HepG2 (cell line): ENCODE measurements around the gene FIBCD1. TPM values are rescaled to one million over a fixed set of nuclear protein-coding genes. Genes with fewer than 3 reads are reported as not detected.

Source experiments
- EP300 ChIP-seq, 3 experiments: sonication (generic) in 1 of 3; formaldehyde crosslinking in 1 of 3; IDR thresholded peaks; 2 replicates each; pipeline versions ENCODE4 v1.5.1 to v1.6.1; 2011 to 2020; ENCODE audit warnings: low read depth in 2 of 3, low read length in 2 of 3, borderline replicate concordance in 1 of 3, improper control_type of control experiment in 1 of 3, mild to moderate bottlenecking in 1 of 3, missing genetic modification reagents in 1 of 3, moderate library complexity in 1 of 3
- NFKBIZ ChIP-seq: IDR thresholded peaks from 2 replicates; pipeline ENCODE4 v1.6.1; 2018; ENCODE audit warnings: missing genetic modification reagents, missing compliant biosample characterization
- PHF8 ChIP-seq: sonication (generic); formaldehyde crosslinking; IDR thresholded peaks from 2 replicates; pipeline ENCODE4 v1.5.0; 2020; ENCODE audit warnings: missing genetic modification reagents
- RBM39 ChIP-seq: fragments of 200-400 bp; formaldehyde crosslinking; IDR thresholded peaks from one replicate; pipeline ENCODE4 v1.6.1; 2018; ENCODE audit warnings: antibody characterized with exemption, mild to moderate bottlenecking, low read depth, low read length; ENCODE audit not compliant: poor library complexity, severe bottlenecking
- REPIN1 ChIP-seq: sonication (generic); formaldehyde crosslinking; IDR thresholded peaks from 2 replicates; pipeline ENCODE4 v1.8.0; 2022; ENCODE audit warnings: missing genetic modification reagents, low read depth, mild to moderate bottlenecking, borderline replicate concordance
- RXRB ChIP-seq: IDR thresholded peaks from 2 replicates; pipeline ENCODE4 v1.6.1; 2016; ENCODE audit warnings: borderline replicate concordance, missing genetic modification reagents, missing compliant biosample characterization
- SRF ChIP-seq: IDR thresholded peaks from 2 replicates; pipeline ENCODE4 v1.6.1; 2011; ENCODE audit warnings: mild to moderate bottlenecking, low read depth, low read length, moderate library complexity
- SRY ChIP-seq: sonication (generic); formaldehyde crosslinking; IDR thresholded peaks from 2 replicates; pipeline ENCODE4 v1.8.0; 2022; ENCODE audit warnings: mild to moderate bottlenecking, missing genetic modification reagents
- ZKSCAN1 ChIP-seq: fragments of 150-350 bp; IDR thresholded peaks from 2 replicates; pipeline ENCODE4 v1.6.1; 2014; ENCODE audit warnings: low read length
- ZNF10 ChIP-seq: sonication (generic); formaldehyde crosslinking; IDR thresholded peaks from 2 replicates; pipeline ENCODE4 v1.4.0; 2020; ENCODE audit warnings: mild to moderate bottlenecking, low read depth, missing genetic modification reagents, borderline replicate concordance
- ZNF75D ChIP-seq: sonication (generic); formaldehyde crosslinking; IDR thresholded peaks from 2 replicates; pipeline ENCODE4 v1.8.1; 2023; ENCODE audit warnings: missing genetic modification reagents, mild to moderate bottlenecking, borderline replicate concordance
- ZNF816 ChIP-seq: sonication (generic); formaldehyde crosslinking; IDR thresholded peaks from 2 replicates; pipeline ENCODE4 v1.8.0; 2022; ENCODE audit warnings: missing genetic modification reagents, mild to moderate bottlenecking, borderline replicate concordance
- polyA plus RNA-seq, 8 experiments: library from polyadenylated mRNA; depleted of rRNA in 3 of 8; stranded (reverse) in 7 of 8; unstranded in 1 of 8; fragments of >200 nt; fragmentation: Illumina TruSeq in 4 of 8; extraction: Trizol in 4 of 8; gene quantifications; 2 replicates each; pipeline versions ENCODE4 v1.2.1 to v1.2.3, GENCODE V29; 2011 to 2016; ENCODE audit warnings: low read depth in 4 of 8, missing spikeins in 1 of 8, mixed read lengths in 1 of 8; ENCODE audit not compliant: insufficient read depth in 1 of 8
- total RNA-seq, 5 experiments: library from RNA; depleted of rRNA; stranded (reverse); fragments of >200 nt; fragmentation: Illumina TruSeq; extraction: Trizol; gene quantifications; 2 replicates each; pipeline ENCODE4 v1.2.3, GENCODE V29; 2016; ENCODE audit warnings: low read depth in 1 of 5
- TF ChIP-seq, protein P1 (sequence below): sonication (generic); formaldehyde crosslinking; IDR thresholded peaks from 2 replicates; pipeline ENCODE4 v1.9.0; 2021; ENCODE audit warnings: missing genetic modification reagents, mild to moderate bottlenecking, borderline replicate concordance
- TF ChIP-seq, protein P2 (sequence below): IDR thresholded peaks from 2 replicates; pipeline ENCODE4 v1.6.1; 2018; ENCODE audit warnings: missing genetic modification reagents, mild to moderate bottlenecking, missing compliant biosample characterization
- TF ChIP-seq, protein P3 (sequence below): fragments of 450-650 bp; IDR thresholded peaks from 2 replicates; pipeline ENCODE4 v1.6.1; 2017; ENCODE audit warnings: mild to moderate bottlenecking
- TF ChIP-seq, protein P4 (sequence below): sonication (generic); formaldehyde crosslinking; conservative IDR thresholded peaks from 2 replicates; pipeline ENCODE4 v1.4.0; 2020; ENCODE audit warnings: mild to moderate bottlenecking, missing genetic modification reagents, moderate library complexity
- TF ChIP-seq, protein P5 (sequence below): sonication (generic); formaldehyde crosslinking; IDR thresholded peaks from 2 replicates; pipeline ENCODE4 v1.5.0; 2020; ENCODE audit warnings: missing genetic modification reagents
- TF ChIP-seq, protein P6 (sequence below): sonication (generic); formaldehyde crosslinking; IDR thresholded peaks from 2 replicates; pipeline ENCODE4 v1.8.1; 2023; ENCODE audit warnings: missing genetic modification reagents, mild to moderate bottlenecking, borderline replicate concordance

The FIBCD1 gene
- total and polyA plus RNA-seq, 2 of the 13 experiments (the other 11 are each of a cell fraction or from before 2014, with no cell fraction given) = 0.55 to 0.89 TPM

DNA sequence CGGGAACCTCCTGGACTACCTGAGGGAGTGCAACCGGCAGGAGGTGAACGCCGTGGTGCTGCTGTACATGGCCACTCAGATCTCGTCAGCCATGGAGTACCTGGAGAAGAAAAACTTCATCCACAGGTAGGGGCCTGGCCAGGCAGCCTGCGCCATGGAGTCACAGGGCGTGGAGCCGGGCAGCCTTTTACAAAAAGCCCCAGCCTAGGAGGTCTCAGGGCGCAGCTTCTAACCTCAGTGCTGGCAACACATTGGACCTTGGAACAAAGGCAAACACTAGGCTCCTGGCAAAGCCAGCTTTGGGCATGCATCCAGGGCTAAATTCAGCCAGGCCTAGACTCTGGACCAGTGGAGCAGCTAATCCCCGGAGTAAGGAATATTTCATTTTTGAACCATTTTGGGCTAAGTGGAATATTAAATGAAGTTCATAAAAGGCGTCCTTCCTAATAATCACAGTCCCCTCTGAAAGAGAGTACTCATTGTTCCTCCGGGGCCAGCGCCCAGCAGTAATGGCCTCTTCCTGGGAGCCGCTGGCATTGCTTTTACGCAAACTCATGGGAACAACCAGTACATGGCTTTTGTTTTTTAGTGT is 66.0 kb downstream of the FIBCD1 start (continued):
- TF ChIP-seq, protein P1, sequence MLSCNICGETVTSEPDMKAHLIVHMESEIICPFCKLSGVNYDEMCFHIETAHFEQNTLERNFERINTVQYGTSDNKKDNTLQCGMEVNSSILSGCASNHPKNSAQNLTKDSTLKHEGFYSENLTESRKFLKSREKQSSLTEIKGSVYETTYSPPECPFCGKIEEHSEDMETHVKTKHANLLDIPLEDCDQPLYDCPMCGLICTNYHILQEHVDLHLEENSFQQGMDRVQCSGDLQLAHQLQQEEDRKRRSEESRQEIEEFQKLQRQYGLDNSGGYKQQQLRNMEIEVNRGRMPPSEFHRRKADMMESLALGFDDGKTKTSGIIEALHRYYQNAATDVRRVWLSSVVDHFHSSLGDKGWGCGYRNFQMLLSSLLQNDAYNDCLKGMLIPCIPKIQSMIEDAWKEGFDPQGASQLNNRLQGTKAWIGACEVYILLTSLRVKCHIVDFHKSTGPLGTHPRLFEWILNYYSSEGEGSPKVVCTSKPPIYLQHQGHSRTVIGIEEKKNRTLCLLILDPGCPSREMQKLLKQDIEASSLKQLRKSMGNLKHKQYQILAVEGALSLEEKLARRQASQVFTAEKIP (CRISPR knock-in tag) = no peak
- no peak for TF ChIP-seq ZNF816 (CRISPR knock-in tag)
- TF ChIP-seq REPIN1 = peak; percentile 29; the same call in 1 of the 2 replicates
- TF ChIP-seq, protein P2, sequence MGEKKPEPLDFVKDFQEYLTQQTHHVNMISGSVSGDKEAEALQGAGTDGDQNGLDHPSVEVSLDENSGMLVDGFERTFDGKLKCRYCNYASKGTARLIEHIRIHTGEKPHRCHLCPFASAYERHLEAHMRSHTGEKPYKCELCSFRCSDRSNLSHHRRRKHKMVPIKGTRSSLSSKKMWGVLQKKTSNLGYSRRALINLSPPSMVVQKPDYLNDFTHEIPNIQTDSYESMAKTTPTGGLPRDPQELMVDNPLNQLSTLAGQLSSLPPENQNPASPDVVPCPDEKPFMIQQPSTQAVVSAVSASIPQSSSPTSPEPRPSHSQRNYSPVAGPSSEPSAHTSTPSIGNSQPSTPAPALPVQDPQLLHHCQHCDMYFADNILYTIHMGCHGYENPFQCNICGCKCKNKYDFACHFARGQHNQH (CRISPR knock-in tag) = 0 out of 2 replicates have a peak, but pooled peaks have one; percentile 20
- TF ChIP-seq, protein P3, sequence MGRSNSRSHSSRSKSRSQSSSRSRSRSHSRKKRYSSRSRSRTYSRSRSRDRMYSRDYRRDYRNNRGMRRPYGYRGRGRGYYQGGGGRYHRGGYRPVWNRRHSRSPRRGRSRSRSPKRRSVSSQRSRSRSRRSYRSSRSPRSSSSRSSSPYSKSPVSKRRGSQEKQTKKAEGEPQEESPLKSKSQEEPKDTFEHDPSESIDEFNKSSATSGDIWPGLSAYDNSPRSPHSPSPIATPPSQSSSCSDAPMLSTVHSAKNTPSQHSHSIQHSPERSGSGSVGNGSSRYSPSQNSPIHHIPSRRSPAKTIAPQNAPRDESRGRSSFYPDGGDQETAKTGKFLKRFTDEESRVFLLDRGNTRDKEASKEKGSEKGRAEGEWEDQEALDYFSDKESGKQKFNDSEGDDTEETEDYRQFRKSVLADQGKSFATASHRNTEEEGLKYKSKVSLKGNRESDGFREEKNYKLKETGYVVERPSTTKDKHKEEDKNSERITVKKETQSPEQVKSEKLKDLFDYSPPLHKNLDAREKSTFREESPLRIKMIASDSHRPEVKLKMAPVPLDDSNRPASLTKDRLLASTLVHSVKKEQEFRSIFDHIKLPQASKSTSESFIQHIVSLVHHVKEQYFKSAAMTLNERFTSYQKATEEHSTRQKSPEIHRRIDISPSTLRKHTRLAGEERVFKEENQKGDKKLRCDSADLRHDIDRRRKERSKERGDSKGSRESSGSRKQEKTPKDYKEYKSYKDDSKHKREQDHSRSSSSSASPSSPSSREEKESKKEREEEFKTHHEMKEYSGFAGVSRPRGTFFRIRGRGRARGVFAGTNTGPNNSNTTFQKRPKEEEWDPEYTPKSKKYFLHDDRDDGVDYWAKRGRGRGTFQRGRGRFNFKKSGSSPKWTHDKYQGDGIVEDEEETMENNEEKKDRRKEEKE = no peak
- TF ChIP-seq EP300 (IDR thresholded peaks at IDR 0.05; ENCODE audit: low read depth in 2 of 2, low read length in 2 of 2) = no peak
- no peak for TF ChIP-seq EP300 (CRISPR knock-in tag; IDR thresholded peaks at IDR 0.05; ENCODE audit: borderline replicate concordance)
- no peak for TF ChIP-seq NFKBIZ (CRISPR knock-in tag)
- TF ChIP-seq, protein P4, sequence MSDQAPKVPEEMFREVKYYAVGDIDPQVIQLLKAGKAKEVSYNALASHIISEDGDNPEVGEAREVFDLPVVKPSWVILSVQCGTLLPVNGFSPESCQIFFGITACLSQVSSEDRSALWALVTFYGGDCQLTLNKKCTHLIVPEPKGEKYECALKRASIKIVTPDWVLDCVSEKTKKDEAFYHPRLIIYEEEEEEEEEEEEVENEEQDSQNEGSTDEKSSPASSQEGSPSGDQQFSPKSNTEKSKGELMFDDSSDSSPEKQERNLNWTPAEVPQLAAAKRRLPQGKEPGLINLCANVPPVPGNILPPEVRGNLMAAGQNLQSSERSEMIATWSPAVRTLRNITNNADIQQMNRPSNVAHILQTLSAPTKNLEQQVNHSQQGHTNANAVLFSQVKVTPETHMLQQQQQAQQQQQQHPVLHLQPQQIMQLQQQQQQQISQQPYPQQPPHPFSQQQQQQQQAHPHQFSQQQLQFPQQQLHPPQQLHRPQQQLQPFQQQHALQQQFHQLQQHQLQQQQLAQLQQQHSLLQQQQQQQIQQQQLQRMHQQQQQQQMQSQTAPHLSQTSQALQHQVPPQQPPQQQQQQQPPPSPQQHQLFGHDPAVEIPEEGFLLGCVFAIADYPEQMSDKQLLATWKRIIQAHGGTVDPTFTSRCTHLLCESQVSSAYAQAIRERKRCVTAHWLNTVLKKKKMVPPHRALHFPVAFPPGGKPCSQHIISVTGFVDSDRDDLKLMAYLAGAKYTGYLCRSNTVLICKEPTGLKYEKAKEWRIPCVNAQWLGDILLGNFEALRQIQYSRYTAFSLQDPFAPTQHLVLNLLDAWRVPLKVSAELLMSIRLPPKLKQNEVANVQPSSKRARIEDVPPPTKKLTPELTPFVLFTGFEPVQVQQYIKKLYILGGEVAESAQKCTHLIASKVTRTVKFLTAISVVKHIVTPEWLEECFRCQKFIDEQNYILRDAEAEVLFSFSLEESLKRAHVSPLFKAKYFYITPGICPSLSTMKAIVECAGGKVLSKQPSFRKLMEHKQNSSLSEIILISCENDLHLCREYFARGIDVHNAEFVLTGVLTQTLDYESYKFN (CRISPR knock-in tag) = peak; percentile 64
- TF ChIP-seq PHF8 (CRISPR knock-in tag) = no peak
- no peak for TF ChIP-seq ZNF10 (CRISPR knock-in tag)
- TF ChIP-seq, protein P5, sequence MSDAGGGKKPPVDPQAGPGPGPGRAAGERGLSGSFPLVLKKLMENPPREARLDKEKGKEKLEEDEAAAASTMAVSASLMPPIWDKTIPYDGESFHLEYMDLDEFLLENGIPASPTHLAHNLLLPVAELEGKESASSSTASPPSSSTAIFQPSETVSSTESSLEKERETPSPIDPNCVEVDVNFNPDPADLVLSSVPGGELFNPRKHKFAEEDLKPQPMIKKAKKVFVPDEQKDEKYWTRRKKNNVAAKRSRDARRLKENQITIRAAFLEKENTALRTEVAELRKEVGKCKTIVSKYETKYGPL (CRISPR knock-in tag) = no peak
- no peak for TF ChIP-seq SRY (CRISPR knock-in tag)
- no peak for TF ChIP-seq ZNF75D
- TF ChIP-seq RXRB = 0 out of 2 replicates have a peak, but pooled peaks have one; percentile 18
- TF ChIP-seq, protein P6, sequence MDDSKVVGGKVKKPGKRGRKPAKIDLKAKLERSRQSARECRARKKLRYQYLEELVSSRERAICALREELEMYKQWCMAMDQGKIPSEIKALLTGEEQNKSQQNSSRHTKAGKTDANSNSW = no peak
- no peak for TF ChIP-seq ZKSCAN1
- peak; percentile 61; the same call in 1 of the 2 replicates for TF ChIP-seq SRF
- TF ChIP-seq RBM39 = no peak
